Ovary (tissue), 9 donors: ENCODE measurements around the gene PRIMA1. TPM values are rescaled to one million over a fixed set of nuclear protein-coding genes. Genes with fewer than 3 reads are reported as not detected.

ENCODE experiments used
- DNase-seq, 5 donors: peaks; one replicate each; pipeline ENCODE4 v3.0.0-alpha.2; 2019 to 2020
- H3K27ac ChIP-seq, 2 donors: fragments of 200-600 bp; one replicate each; pipeline versions ENCODE4 v1.5.1 to v1.8.0; 2019 to 2022
- H3K27me3 ChIP-seq: fragments of 200-600 bp; one replicate; pipeline ENCODE4 v1.8.0; 2022
- H3K36me3 ChIP-seq: fragments of 200-600 bp; sonication (generic); one replicate; pipeline ENCODE4 v1.5.1; 2019
- H3K4me1 ChIP-seq: one replicate; pipeline ENCODE4 v1.8.1; 2013; ENCODE audit warnings: mild to moderate bottlenecking, moderate library complexity; ENCODE audit not compliant: insufficient read depth
- H3K4me3 ChIP-seq: fragments of 200-600 bp; sonication (generic); one replicate; pipeline ENCODE4 v1.5.1; 2017
- H3K9me3 ChIP-seq, 2 donors: fragments of 200-600 bp in 1 of 2; sonication (generic) in 1 of 2; one replicate each; pipeline versions ENCODE4 v1.5.1 to v1.8.1; 2013 to 2019; ENCODE audit warnings: mild to moderate bottlenecking in 1 of 2, moderate library complexity in 1 of 2
- EP300 ChIP-seq: sonication (generic); formaldehyde crosslinking; IDR thresholded peaks from one replicate; pipeline ENCODE4 v1.6.1; 2017; ENCODE audit warnings: antibody characterized with exemption
- POLR2A ChIP-seq: fragments of 450-650 bp; IDR thresholded peaks from one replicate; pipeline ENCODE4 v1.6.1; 2017; ENCODE audit warnings: antibody characterized with exemption, mild to moderate bottlenecking, moderate library complexity
- WGBS, 3 donors: extraction: QIAGEN DNeasy Blood & Tissue Kit in 1 of 3; methylation state at CpG; one replicate each; pipeline versions ENCODE4 v1.1.5 to v1.1.7; 2013 to 2017; 5-methylcytosine and 5-hydroxymethylcytosine counted together
- intact Hi-C, 4 donors: fragments of 100-400 bp; cut with DNase I; formaldehyde crosslinking; loops; one replicate each; pipeline versions ENCODE4 v1.11.0 to v1.15.1; 2022 to 2023
- polyA plus RNA-seq, 2 donors: library from polyadenylated mRNA; stranded (reverse); fragments of 200-250 nt in 1 of 2; fragments of 350-450 nt in 1 of 2; fragmentation: Illumina TruSeq in 1 of 2; extraction: RNeasy Lipid Tissue Mini Kit (QIAGEN cat#74804) in 1 of 2; gene quantifications; one replicate each; pipeline ENCODE4 v1.2.3, GENCODE V29; 2013 to 2014
- total RNA-seq, 7 donors: library from RNA; depleted of rRNA in 2 of 7; stranded (reverse); fragments of >200 nt in 2 of 7; fragmentation: NEBNext Ultra II Directional in 3 of 7; extraction: Animal tissue kit (Norgen Biotek cat#: 25700) in 3 of 7; gene quantifications; one replicate each; pipeline versions ENCODE4 v1.1.0 to v1.2.4, GENCODE V29; 2016 to 2023
- TF ChIP-seq, protein P1 (sequence below), 3 donors: fragments of 450-650 bp in 2 of 3; fragments of 200-600 bp in 1 of 3; IDR thresholded peaks; one replicate each; pipeline versions ENCODE4 v1.5.1 to v1.8.0; 2016 to 2022; ENCODE audit warnings: antibody characterized with exemption in 3 of 3, mild to moderate bottlenecking in 1 of 3
- donor health status: DM: no; HTN: no; CAD: no; lungs with moderate emphysema.
- donor health status: DM: no; HTN: no; CAD: no.
- donor health status: Bipolar disorder and iron deficiency.
- donor health status: DM: yes; HTN: yes; CAD: no.
- donor health status: DM: no; HTN: no; CAD: no.
- donor health status: DM: yes; HTN: yes; CAD: no.

Gene PRIMA1
- total and polyA plus RNA-seq, 9 donors: 2.3 to 11.5 (median 4.2) TPM

DNA sequence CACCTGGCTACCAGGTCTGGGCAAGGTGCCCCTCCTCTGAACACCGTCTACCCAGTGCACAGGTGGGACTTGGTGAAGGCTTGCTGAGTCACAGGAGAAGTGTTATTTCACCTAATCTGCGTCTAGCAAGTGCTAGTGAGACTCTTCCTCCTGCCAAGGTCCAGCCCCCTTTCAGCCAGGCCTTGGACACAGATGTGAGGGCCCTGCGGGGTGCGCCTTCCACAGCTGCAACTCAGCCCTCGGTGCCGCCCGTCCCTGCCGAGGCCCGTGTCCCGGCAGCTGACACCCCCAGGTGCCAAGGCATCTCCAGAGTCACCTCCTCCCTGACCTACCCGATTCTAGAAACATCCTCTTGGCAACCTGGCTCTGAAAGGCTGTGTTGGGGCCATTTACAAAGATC, 55.1 kb downstream of the PRIMA1 start:
- WGBS, 3 donors: 20 to 26% (median 25%) methylated on average over 11 of the region's 11 CpGs
- Histone ChIP-seq H3K4me1 (peaks cover 2% of the 10 kb centered on the region), H3K27me3 (no peaks in the 10 kb centered on the region), H3K27ac (no peak overlapping the region), H3K4me3 (no peak overlapping the region), H3K36me3 (no peaks in the 10 kb centered on the region), H3K9me3 (no peaks in the 10 kb centered on the region)
- DNase-seq: no peak
- intact Hi-C loops: no loop called here
- no peak for TF ChIP-seq POLR2A
- TF ChIP-seq, protein P1, sequence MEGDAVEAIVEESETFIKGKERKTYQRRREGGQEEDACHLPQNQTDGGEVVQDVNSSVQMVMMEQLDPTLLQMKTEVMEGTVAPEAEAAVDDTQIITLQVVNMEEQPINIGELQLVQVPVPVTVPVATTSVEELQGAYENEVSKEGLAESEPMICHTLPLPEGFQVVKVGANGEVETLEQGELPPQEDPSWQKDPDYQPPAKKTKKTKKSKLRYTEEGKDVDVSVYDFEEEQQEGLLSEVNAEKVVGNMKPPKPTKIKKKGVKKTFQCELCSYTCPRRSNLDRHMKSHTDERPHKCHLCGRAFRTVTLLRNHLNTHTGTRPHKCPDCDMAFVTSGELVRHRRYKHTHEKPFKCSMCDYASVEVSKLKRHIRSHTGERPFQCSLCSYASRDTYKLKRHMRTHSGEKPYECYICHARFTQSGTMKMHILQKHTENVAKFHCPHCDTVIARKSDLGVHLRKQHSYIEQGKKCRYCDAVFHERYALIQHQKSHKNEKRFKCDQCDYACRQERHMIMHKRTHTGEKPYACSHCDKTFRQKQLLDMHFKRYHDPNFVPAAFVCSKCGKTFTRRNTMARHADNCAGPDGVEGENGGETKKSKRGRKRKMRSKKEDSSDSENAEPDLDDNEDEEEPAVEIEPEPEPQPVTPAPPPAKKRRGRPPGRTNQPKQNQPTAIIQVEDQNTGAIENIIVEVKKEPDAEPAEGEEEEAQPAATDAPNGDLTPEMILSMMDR (IDR thresholded peaks at IDR 0.05): no peak
- TF ChIP-seq EP300: no peak

DNA sequence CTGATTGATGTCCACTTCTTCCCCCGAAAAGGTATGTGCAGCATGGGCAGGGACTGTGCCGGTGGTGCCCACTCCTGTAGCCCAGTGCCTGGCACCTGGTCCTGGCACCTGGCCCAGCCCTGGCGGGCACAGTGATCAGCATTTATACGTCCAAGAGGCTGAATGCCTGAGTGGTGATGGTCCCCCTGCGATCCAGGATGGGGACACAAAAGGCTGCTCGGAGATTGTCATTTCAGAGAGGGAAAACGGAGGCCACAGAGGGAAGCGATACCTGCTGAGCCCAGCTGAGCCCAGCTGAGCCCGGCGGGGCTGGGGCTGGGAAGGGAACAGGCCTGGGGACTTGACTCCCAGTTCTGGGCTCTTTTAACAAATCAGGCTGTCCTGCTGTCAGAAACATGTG, 55.8 kb downstream of the PRIMA1 start:
- WGBS, 3 donors: 86 to 91% (median 87%) methylated on average over 10 of the region's 10 CpGs
- TF ChIP-seq, protein P1 (IDR thresholded peaks at IDR 0.05): no peak
- no peak for TF ChIP-seq EP300
- TF ChIP-seq POLR2A: no peak
- Histone ChIP-seq H3K27ac (no peak overlapping the region), H3K4me3 (no peak overlapping the region), H3K27me3 (no peaks in the 10 kb centered on the region), H3K4me1 (peaks cover 2% of the 10 kb centered on the region), H3K9me3 (no peaks in the 10 kb centered on the region), H3K36me3 (no peaks in the 10 kb centered on the region)
- no peak for DNase-seq
- intact Hi-C loops: no loop called here

DNA sequence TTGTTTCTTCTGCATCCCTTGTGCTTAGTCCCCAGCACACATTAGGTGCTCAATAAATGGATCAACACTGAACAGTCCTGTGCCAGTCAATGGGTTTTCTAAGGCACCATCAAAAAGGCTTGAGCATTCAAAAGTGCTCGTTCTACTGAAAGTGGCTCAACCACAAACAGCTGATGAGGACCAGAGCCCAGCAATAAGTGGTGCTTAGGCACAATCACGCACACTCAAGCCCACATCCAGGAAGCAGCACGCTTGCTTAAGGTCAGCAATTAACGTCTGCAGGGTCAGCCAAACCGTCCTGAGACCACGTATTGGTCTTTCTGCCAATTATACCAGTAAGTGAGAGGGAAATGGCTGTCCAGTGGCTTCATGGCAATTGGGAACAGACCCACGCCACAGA, 56.5 kb downstream of the PRIMA1 start:
- no peaks in the 10 kb centered on the region for H3K36me3 ChIP-seq
- no peak overlapping the region for H3K27ac ChIP-seq
- intact Hi-C loops: no loop called here
- peaks cover 2% of the 10 kb centered on the region for H3K4me1 ChIP-seq
- H3K4me3 ChIP-seq: no peak overlapping the region
- 46 to 65% (median 55%) methylated on average over 7 of the region's 7 CpGs for WGBS, 3 donors
- DNase-seq: no peak
- H3K9me3 ChIP-seq: no peaks in the 10 kb centered on the region
- H3K27me3 ChIP-seq: no peaks in the 10 kb centered on the region
- no peak for TF ChIP-seq POLR2A
- TF ChIP-seq, protein P1 (IDR thresholded peaks at IDR 0.05): no peak
- TF ChIP-seq EP300: no peak

DNA sequence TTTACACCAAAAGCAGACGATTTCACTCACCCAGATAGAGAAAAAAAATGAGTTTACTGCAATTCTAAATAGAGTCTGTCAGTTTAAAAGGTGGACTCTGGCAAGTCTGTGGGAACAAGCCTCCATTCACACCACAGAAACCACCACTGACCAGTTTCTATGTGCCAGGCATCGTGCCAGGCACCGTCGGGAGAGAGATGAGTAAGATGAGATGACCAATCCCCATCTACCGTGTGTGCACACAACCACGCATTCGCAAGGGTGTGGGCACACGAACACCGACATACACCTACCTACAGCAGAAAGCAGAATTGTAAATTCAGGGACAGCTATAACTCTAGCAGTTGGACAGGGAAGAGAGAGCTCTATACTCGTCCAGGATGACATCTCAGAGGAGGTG, 58.3 kb downstream of the PRIMA1 start:
- no peak for DNase-seq
- H3K27me3 ChIP-seq: no peaks in the 10 kb centered on the region
- TF ChIP-seq, protein P1 (IDR thresholded peaks at IDR 0.05): no peak
- TF ChIP-seq POLR2A (no peak), EP300 (no peak)
- intact Hi-C loops: no loop called here
- H3K4me3 ChIP-seq: no peak overlapping the region
- H3K4me1 ChIP-seq: peaks cover 2% of the 10 kb centered on the region
- no peaks in the 10 kb centered on the region for H3K9me3 ChIP-seq
- H3K36me3 ChIP-seq: no peaks in the 10 kb centered on the region
- WGBS, 3 donors: 84 to 88% (median 87%) methylated on average over 10 of the region's 10 CpGs
- no peak overlapping the region for H3K27ac ChIP-seq

DNA sequence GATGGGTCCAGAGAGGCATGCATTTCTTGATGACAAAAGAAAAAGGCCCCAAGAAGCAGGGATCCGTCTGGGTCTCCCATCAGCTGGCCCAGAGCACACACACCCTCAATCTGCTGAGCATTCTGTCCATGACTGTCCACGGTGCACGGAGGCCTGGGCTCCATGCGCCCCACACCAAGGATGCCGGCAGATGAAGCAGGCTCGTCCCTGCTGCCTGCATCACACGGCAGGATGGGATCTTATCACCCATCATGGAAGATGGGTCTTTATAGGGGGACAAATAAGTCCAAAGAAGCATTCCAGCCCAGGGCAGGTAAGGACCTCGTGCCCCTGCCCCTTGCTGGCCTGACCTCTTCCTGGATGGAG, 59.7 kb downstream of the PRIMA1 start:
- Histone ChIP-seq H3K4me1 (peaks cover under 1% of the 10 kb centered on the region), H3K9me3 (no peaks in the 10 kb centered on the region), H3K27ac (no peak overlapping the region), H3K27me3 (no peaks in the 10 kb centered on the region), H3K36me3 (no peaks in the 10 kb centered on the region), H3K4me3 (no peak overlapping the region)
- 86 to 98% (median 93%) methylated on average over 8 of the region's 8 CpGs for WGBS, 3 donors
- no peak for DNase-seq
- intact Hi-C loops: no loop called here
- TF ChIP-seq POLR2A (no peak), EP300 (no peak)
- TF ChIP-seq, protein P1 (IDR thresholded peaks at IDR 0.05): no peak
